ENCODE data around the gene HAO2.
"Not testable (repeated sequence)": the region's sequence is repeated elsewhere in the genome, so short reads cannot be mapped to it uniquely, and the experiment has no call there.

HAO2 gene

GRCh38 chr1:119376594-119376993 lies 8.0 kb downstream of the HAO2 start:
- no peak overlapping the region for H3K4me3 ChIP-seq (ENCODE audit: low read depth, low read length)

GRCh38 chr1:119377594-119377993 lies 9.0 kb downstream of the HAO2 start:
- H3K4me3 ChIP-seq (ENCODE audit: low read depth, low read length): not testable (repeated sequence)

- H3K4me3 ChIP-seq (ENCODE audit: low read depth, low read length): no peak overlapping the region
These were observed 10.5 kb downstream of the HAO2 start for GRCh38 chr1:119379117-119379516.

GRCh38 chr1:119380304-119380703 lies 11.7 kb downstream of the HAO2 start:
- H3K4me3 ChIP-seq (ENCODE audit: low read depth, low read length): no peak overlapping the region

- H3K4me3 ChIP-seq (ENCODE audit: low read depth, low read length): no peak overlapping the region
These were observed 12.5 kb downstream of the HAO2 start for GRCh38 chr1:119380983-119381662.

GRCh38 chr1:119384591-119384990 lies 16.0 kb downstream of the HAO2 start:
- H3K4me3 ChIP-seq (ENCODE audit: low read depth, low read length): no peak overlapping the region

GRCh38 chr1:119385650-119386049 lies 17.1 kb downstream of the HAO2 start:
- H3K4me3 ChIP-seq (ENCODE audit: low read depth, low read length): no peak overlapping the region

- no peak overlapping the region for H3K4me3 ChIP-seq (ENCODE audit: low read depth, low read length)
These were observed 19.3 kb downstream of the HAO2 start for GRCh38 chr1:119387858-119388257.

- H3K4me3 ChIP-seq (ENCODE audit: low read depth, low read length): no peak overlapping the region
These were observed 19.9 kb downstream of the HAO2 start for GRCh38 chr1:119388450-119388849.

GRCh38 chr1:119390526-119390925 lies 21.9 kb downstream of the HAO2 start:
- H3K4me3 ChIP-seq (ENCODE audit: low read depth, low read length): no peak overlapping the region

- H3K4me3 ChIP-seq (ENCODE audit: low read depth, low read length): no peak overlapping the region
These were observed 23.2 kb downstream of the HAO2 start for GRCh38 chr1:119391749-119392148.

GRCh38 chr1:119394085-119394484 lies 25.5 kb downstream of the HAO2 start:
- no peak overlapping the region for H3K4me3 ChIP-seq (ENCODE audit: low read depth, low read length)

- H3K4me3 ChIP-seq (ENCODE audit: low read depth, low read length): no peak overlapping the region
These were observed 28.4 kb downstream of the HAO2 start for GRCh38 chr1:119396982-119397381.

- H3K4me3 ChIP-seq (ENCODE audit: low read depth, low read length): no peak overlapping the region
These were observed 29.4 kb downstream of the HAO2 start for GRCh38 chr1:119397986-119398385.

- H3K4me3 ChIP-seq (ENCODE audit: low read depth, low read length): no peak overlapping the region
These were observed 36.2 kb downstream of the HAO2 start for GRCh38 chr1:119404736-119405135.

GRCh38 chr1:119409731-119410130 lies 41.1 kb downstream of the HAO2 start:
- no peak overlapping the region for H3K4me3 ChIP-seq (ENCODE audit: low read depth, low read length)

GRCh38 chr1:119410961-119411360 lies 42.4 kb downstream of the HAO2 start:
- no peak overlapping the region for H3K4me3 ChIP-seq (ENCODE audit: low read depth, low read length)

GRCh38 chr1:119414950-119415349 lies 46.4 kb downstream of the HAO2 start, which contains the start of gene HSD3B2:
Gene HSD3B2 (plus strand): TSS chr1:119415150. CDS start chr1:119415420, 270 bp downstream.
- H3K4me3 ChIP-seq (ENCODE audit: low read depth, low read length): no peak within 1 kb of the TSS

GRCh38 chr1:119416006-119416640 lies 47.5 kb downstream of the HAO2 start:
- H3K4me3 ChIP-seq (ENCODE audit: low read depth, low read length): no peak overlapping the region

- H3K4me3 ChIP-seq (ENCODE audit: low read depth, low read length): no peak overlapping the region
These were observed 50.5 kb downstream of the HAO2 start for GRCh38 chr1:119419109-119419508.

GRCh38 chr1:119420638-119421037 lies 52.1 kb downstream of the HAO2 start:
- H3K4me3 ChIP-seq (ENCODE audit: low read depth, low read length): no peak overlapping the region

- no peak overlapping the region for H3K4me3 ChIP-seq (ENCODE audit: low read depth, low read length)
These were observed 54.0 kb downstream of the HAO2 start for GRCh38 chr1:119422631-119423030.

- no peak overlapping the region for H3K4me3 ChIP-seq (ENCODE audit: low read depth, low read length)
These were observed 60.4 kb downstream of the HAO2 start for GRCh38 chr1:119428991-119429390.
